Sigmoid colon (tissue), 4 donors: ENCODE data around the gene MOBP.

Experiments
- EP300 ChIP-seq, 4 donors: sonication (generic); formaldehyde crosslinking; IDR thresholded peaks; one replicate each; pipeline ENCODE4 v1.6.1; 2017; ENCODE audit warnings: antibody characterized with exemption in 4 of 4
- POLR2A ChIP-seq, 2 donors: fragments of 450-650 bp; IDR thresholded peaks; one replicate each; pipeline ENCODE4 v1.6.1; 2016; ENCODE audit warnings: antibody characterized with exemption in 2 of 2, mild to moderate bottlenecking in 2 of 2, moderate library complexity in 2 of 2
- POLR2AphosphoS5 ChIP-seq, 4 donors: sonication (generic); formaldehyde crosslinking; IDR thresholded peaks; one replicate each; pipeline ENCODE4 v1.6.1; 2017; ENCODE audit warnings: antibody characterized with exemption in 4 of 4
- TF ChIP-seq, protein P1 (sequence below), 4 experiments: fragments of 450-650 bp in 3 of 4; fragments of 200-600 bp in 1 of 4; IDR thresholded peaks; one replicate each; pipeline ENCODE4 v1.5.1; 2016 to 2019; ENCODE audit warnings: antibody characterized with exemption in 4 of 4, mild to moderate bottlenecking in 3 of 4, moderate library complexity in 2 of 4

GRCh38 chr3:39506863-39507262, 39.4 kb downstream of the MOBP start:
- TF ChIP-seq, protein P1, sequence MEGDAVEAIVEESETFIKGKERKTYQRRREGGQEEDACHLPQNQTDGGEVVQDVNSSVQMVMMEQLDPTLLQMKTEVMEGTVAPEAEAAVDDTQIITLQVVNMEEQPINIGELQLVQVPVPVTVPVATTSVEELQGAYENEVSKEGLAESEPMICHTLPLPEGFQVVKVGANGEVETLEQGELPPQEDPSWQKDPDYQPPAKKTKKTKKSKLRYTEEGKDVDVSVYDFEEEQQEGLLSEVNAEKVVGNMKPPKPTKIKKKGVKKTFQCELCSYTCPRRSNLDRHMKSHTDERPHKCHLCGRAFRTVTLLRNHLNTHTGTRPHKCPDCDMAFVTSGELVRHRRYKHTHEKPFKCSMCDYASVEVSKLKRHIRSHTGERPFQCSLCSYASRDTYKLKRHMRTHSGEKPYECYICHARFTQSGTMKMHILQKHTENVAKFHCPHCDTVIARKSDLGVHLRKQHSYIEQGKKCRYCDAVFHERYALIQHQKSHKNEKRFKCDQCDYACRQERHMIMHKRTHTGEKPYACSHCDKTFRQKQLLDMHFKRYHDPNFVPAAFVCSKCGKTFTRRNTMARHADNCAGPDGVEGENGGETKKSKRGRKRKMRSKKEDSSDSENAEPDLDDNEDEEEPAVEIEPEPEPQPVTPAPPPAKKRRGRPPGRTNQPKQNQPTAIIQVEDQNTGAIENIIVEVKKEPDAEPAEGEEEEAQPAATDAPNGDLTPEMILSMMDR (IDR thresholded peaks at IDR 0.05), result no peak
- no peak for TF ChIP-seq POLR2AphosphoS5 (IDR thresholded peaks at IDR 0.05)
- TF ChIP-seq POLR2A (IDR thresholded peaks at IDR 0.05), result no peak
- TF ChIP-seq EP300 (IDR thresholded peaks at IDR 0.05), result no peak
